GM15510 (cell line): ENCODE measurements around the gene DDAH1.

Experiments used
- POLR2A ChIP-seq: IDR thresholded peaks from 3 replicates; pipeline ENCODE4 v1.6.1; 2011; ENCODE audit warnings: borderline replicate concordance; ENCODE audit not compliant: insufficient read length; ENCODE audit errors: extremely low read depth

Gene DDAH1

GRCh38 chr1:85396194-85396593, 68.8 kb downstream of the DDAH1 start:
- no peak for TF ChIP-seq POLR2A

DNA sequence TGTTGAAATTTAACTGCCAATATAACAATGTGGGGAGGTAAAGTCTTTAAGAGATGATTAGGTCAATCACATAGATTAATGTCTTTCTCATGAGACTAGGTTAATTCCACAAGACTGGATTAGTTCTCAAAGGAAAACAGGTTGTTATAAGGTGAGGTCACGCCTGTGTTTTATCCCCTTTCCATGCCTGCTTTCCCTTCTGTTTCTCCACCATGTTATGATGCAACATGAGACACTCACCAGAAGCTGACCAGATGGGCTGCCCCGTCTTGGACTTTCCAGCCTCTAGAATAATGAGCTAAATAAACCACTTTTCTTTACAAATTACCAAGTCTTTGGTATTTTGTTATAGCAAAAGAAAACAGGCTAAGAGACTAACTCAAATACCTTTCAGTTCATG, 70.8 kb downstream of the DDAH1 start:
- TF ChIP-seq POLR2A, result no peak

GRCh38 chr1:85393490-85393889, 71.5 kb downstream of the DDAH1 start:
- no peak for TF ChIP-seq POLR2A

DNA sequence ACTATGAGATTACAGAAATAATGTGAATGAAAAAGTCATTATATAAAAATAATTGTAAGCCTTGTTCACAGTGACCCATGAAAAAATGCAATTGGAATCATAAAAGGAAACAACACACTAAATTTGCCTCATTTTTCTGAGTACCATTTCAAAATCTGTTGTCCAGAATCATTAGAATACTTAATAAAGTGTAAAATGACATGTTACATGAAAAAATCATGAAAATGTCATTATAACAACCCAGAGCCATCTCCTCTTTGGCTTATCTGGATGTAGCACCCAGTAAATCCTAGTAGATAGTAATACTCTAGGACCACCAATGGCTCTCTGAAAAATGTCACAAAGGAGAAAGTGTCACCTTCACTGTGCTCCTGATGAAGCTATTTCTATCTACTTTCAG, 76.5 kb downstream of the DDAH1 start:
- TF ChIP-seq POLR2A, result no peak

DNA sequence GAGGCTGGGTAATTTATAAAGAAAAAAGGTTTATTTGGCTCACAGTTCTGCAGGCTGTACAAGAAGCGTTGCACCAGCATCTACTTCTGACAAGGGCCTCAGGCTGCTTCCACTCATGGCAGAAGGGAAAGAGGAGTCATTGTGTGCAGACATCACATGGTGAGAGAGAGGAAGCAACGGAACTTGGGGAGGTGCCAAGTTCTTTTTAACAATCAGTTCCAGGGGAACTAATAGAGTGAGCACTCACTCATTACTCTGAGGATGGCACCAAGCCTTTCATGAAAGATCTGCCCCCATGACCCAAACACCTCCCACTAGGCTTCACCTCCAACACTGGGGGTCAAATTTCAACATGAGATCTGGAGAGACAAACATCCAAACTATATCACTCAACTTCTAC, 77.2 kb downstream of the DDAH1 start:
- no peak for TF ChIP-seq POLR2A

- no peak for TF ChIP-seq POLR2A
Observed at GRCh38 chr1:85386068-85386722, 78.8 kb downstream of the DDAH1 start.

- TF ChIP-seq POLR2A, result no peak
Observed at GRCh38 chr1:85379203-85380136, 85.5 kb downstream of the DDAH1 start.

- TF ChIP-seq POLR2A, result no peak
Observed at GRCh38 chr1:85378534-85378933, 86.4 kb downstream of the DDAH1 start.

GRCh38 chr1:85376356-85376755, 88.6 kb downstream of the DDAH1 start:
- no peak for TF ChIP-seq POLR2A

DNA sequence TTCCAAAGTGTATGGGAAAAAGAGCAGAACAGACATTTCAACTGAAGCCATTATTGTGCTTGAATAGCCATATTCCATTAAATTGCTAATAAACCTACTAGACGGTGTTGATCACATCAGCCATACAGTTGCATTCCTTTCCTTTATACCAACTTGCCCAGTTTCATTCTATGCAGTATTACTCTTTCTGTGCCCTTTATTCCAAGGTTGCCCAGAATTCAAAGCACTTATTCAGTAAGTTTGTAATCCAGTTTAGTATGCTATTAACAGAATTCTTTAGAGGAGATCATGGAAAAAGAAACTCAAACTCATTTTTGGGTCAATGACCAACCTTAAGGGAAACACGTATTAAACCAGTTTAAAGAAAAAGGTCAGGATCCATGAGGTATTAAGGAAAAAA, 89.5 kb downstream of the DDAH1 start:
- TF ChIP-seq POLR2A, result no peak

DNA sequence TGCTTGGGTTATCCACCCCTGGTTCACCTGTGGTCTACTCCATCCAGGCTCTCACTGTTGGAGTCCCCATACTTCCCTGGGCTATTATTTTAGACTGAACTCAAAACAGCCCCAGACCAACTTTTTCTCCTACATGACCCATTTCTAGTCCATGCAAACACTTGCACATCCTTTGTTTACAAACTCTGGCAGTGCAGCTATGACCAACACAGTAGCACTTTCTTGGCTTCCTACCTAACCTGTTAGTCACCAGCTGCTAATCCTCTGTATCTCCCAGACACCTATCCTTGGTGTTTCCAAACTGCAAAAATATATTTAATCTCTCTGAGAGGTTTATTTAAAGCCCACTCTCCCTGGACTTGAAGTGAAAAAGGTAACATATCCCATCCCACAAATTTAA, 90.8 kb downstream of the DDAH1 start:
- no peak for TF ChIP-seq POLR2A

- TF ChIP-seq POLR2A, result no peak
Observed at GRCh38 chr1:85373378-85373708, 91.6 kb downstream of the DDAH1 start.

GRCh38 chr1:85372683-85373377, 92.1 kb downstream of the DDAH1 start:
- TF ChIP-seq POLR2A, result no peak

DNA sequence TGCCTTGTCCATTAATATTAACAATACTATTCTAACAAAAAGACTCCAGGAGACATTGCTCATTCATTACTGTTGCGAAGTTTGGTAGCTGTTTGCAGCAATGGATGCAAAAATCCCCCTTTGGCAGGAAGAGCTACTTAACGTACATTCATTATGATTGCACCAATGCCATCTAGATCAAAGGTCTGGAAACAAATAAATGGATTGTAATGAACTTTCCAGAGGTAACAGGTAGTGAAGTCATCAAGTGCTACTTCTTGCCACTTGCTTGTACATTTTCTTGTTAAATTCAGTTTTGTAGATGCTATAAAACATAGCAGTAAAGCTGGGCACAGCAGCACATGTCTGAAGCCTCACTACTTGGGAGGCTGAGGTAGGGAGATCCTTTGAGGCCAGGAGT, 93.9 kb downstream of the DDAH1 start:
- no peak for TF ChIP-seq POLR2A

DNA sequence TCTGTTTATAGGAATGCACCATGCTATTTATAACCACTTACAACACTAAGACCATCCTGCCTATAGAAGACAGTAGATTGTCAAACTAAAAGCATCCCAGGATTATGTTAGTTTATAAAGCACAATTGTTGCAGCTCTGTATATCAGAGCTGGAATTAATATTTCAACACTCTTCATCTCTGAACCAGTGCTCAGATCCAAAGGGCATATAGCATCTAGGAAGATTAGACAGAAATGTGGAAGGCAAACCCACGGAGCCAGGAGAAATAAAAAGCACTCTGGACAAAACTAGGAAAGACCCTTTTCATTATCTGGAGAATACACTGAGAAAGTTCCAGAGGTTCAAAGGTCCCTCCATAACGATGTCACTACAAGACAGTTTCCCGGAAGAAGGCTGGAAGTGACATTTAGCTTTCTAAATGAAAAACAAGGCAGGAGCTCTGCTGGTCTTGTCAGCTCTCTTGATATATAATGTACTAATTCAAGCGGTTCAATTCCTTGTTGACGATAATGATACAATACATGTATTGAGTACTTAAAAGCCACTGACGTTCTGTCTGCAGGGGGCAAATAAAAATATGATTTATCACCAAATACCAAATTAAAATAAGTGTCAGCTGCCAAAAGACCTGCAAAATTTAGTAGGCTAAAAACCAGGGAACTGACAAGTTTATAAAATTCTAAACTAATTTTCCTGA, 96.7 kb downstream of the DDAH1 start:
- no peak for TF ChIP-seq POLR2A
